Heart left ventricle (tissue), 16 donors: Measurements from ENCODE around the gene SLC4A9. TPM values are rescaled to one million over a fixed set of nuclear protein-coding genes. Genes with fewer than 3 reads are reported as not detected.

Experiments used
- ATAC-seq, 4 donors: fragments of 200-7000 bp; cut with Tn5 transposase; one replicate each; pipeline ENCODE4 v1.9.1; 2020 to 2022; ENCODE audit warnings: moderate library complexity in 4 of 4, mild to moderate bottlenecking in 3 of 4, moderate number of reproducible peaks in 1 of 4
- DNase-seq, 5 donors: peaks; one replicate each; pipeline ENCODE4 v3.0.0-alpha.2; 2020
- H3K27ac ChIP-seq, 12 donors: fragments of 200-600 bp; sonication (generic) in 4 of 12; one replicate each; pipeline versions ENCODE4 v1.5.0 to v1.8.0; 2016 to 2022; ENCODE audit warnings: mild to moderate bottlenecking in 2 of 12
- H3K27me3 ChIP-seq, 9 donors: fragments of 200-600 bp; sonication (generic) in 2 of 9; one replicate each; pipeline versions ENCODE4 v1.5.1 to v1.8.0; 2016 to 2022; ENCODE audit warnings: mild to moderate bottlenecking in 3 of 9
- H3K36me3 ChIP-seq, 9 donors: fragments of 200-600 bp; sonication (generic) in 2 of 9; one replicate each; pipeline versions ENCODE4 v1.5.0 to v1.8.0; 2018 to 2022; ENCODE audit warnings: mild to moderate bottlenecking in 2 of 9
- H3K4me1 ChIP-seq, 12 donors: fragments of 200-600 bp; sonication (generic) in 4 of 12; one replicate each; pipeline versions ENCODE4 v1.5.0 to v1.8.0; 2016 to 2022; ENCODE audit warnings: mild to moderate bottlenecking in 3 of 12
- H3K4me3 ChIP-seq, 12 donors: fragments of 200-600 bp; sonication (generic) in 4 of 12; one replicate each; pipeline versions ENCODE4 v1.5.0 to v1.8.0; 2017 to 2022; ENCODE audit warnings: mild to moderate bottlenecking in 9 of 12, moderate library complexity in 4 of 12
- H3K9me3 ChIP-seq, 12 donors: fragments of 200-600 bp; sonication (generic) in 4 of 12; one replicate each; pipeline versions ENCODE4 v1.5.0 to v1.8.0; 2016 to 2022; ENCODE audit warnings: mild to moderate bottlenecking in 1 of 12
- POLR2A ChIP-seq, 2 donors: fragments of 450-650 bp; IDR thresholded peaks; one replicate each; pipeline ENCODE4 v1.6.1; 2017; ENCODE audit warnings: antibody characterized with exemption in 2 of 2, mild to moderate bottlenecking in 2 of 2, moderate library complexity in 2 of 2
- WGBS, 4 donors: extraction: QIAGEN DNeasy Blood & Tissue Kit in 2 of 4; methylation state at CpG; one replicate each; pipeline versions ENCODE4 v1.1.5 to v1.1.7; 2013 to 2018; 5-methylcytosine and 5-hydroxymethylcytosine counted together
- intact Hi-C, 10 donors: fragments of 100-400 bp; cut with DNase I; formaldehyde crosslinking; loops; one replicate each; pipeline versions ENCODE4 v1.11.1 to v1.14.2; 2022
- polyA plus RNA-seq, 2 donors: library from polyadenylated mRNA; stranded (reverse); fragments of 200-250 nt; gene quantifications; one replicate each; pipeline ENCODE4 v1.2.3, GENCODE V29; 2013
- total RNA-seq, 9 donors: library from RNA; depleted of rRNA in 2 of 9; stranded (reverse); fragments of >200 nt in 2 of 9; fragmentation: NEBNext Ultra II Directional in 3 of 9; extraction: Animal tissue kit (Norgen Biotek cat#: 25700) in 3 of 9; gene quantifications; one replicate each; pipeline versions ENCODE4 v1.1.0 to v1.2.4, GENCODE V29; 2016 to 2023
- TF ChIP-seq, protein P1 (sequence below), 12 donors: fragments of 200-600 bp; sonication (generic) in 4 of 12; IDR thresholded peaks; one replicate each; pipeline versions ENCODE4 v1.5.0 to v1.8.0; 2018 to 2022; ENCODE audit warnings: antibody characterized with exemption in 12 of 12, mild to moderate bottlenecking in 5 of 12
- donor health status: ischemic (EF 13 %, LVEDD 7.1; RV severe dilation, severe dysfunction).
- donor health status: healthy with polysubstance abuse.
- donor health status: DM: no; HTN: yes; CAD: no.
- donor health status: DM: no; HTN: no; CAD: no.
- donor health status: ischemic (EF 25% LVEDD 6.9; RV normal size, moderate dysfunction).
- donor health status: ischemic (EF 25% LVEDD 5.7; RV mildly dilated, moderate dysfunction).
- donor health status: healthy.
- donor health status: DM: yes; HTN: yes; CAD: no.
- donor health status: ischemic (EF 35%, LVEDD 5.7; RV mildly dilated, moderate dysfunction).
- donor health status: nonischemic (EF 11% LVEDD 7.7; RV severe dilation, severe dysfunction).
- donor health status: DM: yes; HTN: yes; CAD: no.
- donor health status: PGD.
- donor health status: ischemic (EF 29% LVEDD 5.4; RV normal size, mild dysfunction).
- donor health status: nonischemic (EF 23%, LVEDD 6.1; RV moderate dilation, normal function).

The SLC4A9 gene
- total and polyA plus RNA-seq, 11 donors = 0.08 to 0.20 (median 0.12) TPM; not detected in 6

GRCh38 chr5:140329739-140330481 is 30.1 kb upstream of the SLC4A9 start:
- intact Hi-C loops = loop anchor here in 1 of 10 donors (2.0 kb wide), 1 partner anchor 17 kb away; no protein-coding TSS in a partner anchor
- Histone ChIP-seq H3K27ac (peak overlapping the region in 11 of 12 donors; percentile 16 to 68 (median 39)), H3K4me1 (peaks cover 0 to 41% (median 18%) of the 10 kb centered on the region in 12 donors), H3K4me3 (no peak overlapping the region), H3K9me3 (no peaks in the 10 kb centered on the region), H3K36me3 (peaks cover 0 to 34% (median 29%) of the 10 kb centered on the region in 9 donors), H3K27me3 (no peaks in the 10 kb centered on the region)
- TF ChIP-seq, protein P1, sequence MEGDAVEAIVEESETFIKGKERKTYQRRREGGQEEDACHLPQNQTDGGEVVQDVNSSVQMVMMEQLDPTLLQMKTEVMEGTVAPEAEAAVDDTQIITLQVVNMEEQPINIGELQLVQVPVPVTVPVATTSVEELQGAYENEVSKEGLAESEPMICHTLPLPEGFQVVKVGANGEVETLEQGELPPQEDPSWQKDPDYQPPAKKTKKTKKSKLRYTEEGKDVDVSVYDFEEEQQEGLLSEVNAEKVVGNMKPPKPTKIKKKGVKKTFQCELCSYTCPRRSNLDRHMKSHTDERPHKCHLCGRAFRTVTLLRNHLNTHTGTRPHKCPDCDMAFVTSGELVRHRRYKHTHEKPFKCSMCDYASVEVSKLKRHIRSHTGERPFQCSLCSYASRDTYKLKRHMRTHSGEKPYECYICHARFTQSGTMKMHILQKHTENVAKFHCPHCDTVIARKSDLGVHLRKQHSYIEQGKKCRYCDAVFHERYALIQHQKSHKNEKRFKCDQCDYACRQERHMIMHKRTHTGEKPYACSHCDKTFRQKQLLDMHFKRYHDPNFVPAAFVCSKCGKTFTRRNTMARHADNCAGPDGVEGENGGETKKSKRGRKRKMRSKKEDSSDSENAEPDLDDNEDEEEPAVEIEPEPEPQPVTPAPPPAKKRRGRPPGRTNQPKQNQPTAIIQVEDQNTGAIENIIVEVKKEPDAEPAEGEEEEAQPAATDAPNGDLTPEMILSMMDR (IDR thresholded peaks at IDR 0.05) = no peak
- no peak for TF ChIP-seq POLR2A (IDR thresholded peaks at IDR 0.05)
- ATAC-seq (peak; percentile 44 to 80 (median 58)), DNase-seq (peak in 2 of 5 donors; percentile 37 to 41)
- WGBS, 4 donors = 66 to 77% (median 69%) methylated on average over 5 of the region's 5 CpGs

DNA sequence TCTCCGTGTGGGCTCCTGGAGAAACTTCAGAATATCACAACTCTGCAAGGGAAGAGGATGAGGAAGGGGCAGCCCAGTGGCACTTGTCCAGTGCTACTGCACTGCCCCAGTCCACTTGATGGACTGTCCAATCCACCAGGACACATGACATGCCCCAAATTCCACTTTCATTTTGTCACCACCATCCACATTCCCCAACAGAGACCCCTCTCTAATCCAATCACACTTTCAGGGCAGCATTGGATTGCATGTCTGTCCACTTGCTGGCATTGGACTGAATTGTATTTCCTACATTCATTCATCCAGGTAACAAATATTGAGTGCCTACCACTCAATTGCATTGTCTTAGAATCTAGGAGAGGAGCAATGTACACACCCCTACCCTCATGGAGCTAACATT is 28.4 kb upstream of the SLC4A9 start:
- intact Hi-C loops = no loop called here
- no peaks in the 10 kb centered on the region for H3K27me3 ChIP-seq
- H3K27ac ChIP-seq = no peak overlapping the region
- ATAC-seq (no peak), DNase-seq (no peak)
- H3K4me3 ChIP-seq = no peak overlapping the region
- TF ChIP-seq, protein P1 (IDR thresholded peaks at IDR 0.05) = no peak
- TF ChIP-seq POLR2A (IDR thresholded peaks at IDR 0.05) = no peak
- 84 to 100% (median 89%) methylated on average over 1 of the region's 1 CpG for WGBS, 4 donors
- peaks cover 0 to 47% (median 36%) of the 10 kb centered on the region in 9 donors for H3K36me3 ChIP-seq
- H3K9me3 ChIP-seq = no peaks in the 10 kb centered on the region
- peaks cover 4 to 52% (median 25%) of the 10 kb centered on the region in 12 donors for H3K4me1 ChIP-seq

DNA sequence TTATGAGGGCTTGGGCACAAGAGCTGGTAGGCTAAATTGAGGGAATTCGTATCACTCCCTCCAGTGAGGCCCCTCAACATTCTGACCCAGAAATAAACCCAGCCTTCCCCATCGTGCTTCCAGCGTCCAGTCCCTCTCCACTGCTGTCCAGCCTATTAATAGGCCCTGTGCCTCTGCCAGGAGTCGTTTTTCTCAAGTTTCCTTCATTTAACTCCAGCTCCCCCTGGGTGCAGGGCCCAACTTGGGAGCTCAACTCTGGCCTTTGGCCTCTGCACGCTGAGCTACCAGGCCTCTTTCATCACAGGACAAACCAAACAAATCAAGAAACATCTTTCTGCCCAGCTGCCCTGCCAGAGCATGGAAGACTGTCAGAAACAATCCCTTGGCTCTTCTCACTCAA is 23.6 kb upstream of the SLC4A9 start:
- intact Hi-C loops = loop anchor here in 2 of 10 donors (5.0 kb wide), 1 partner anchor 34 kb away; the partner anchor contains the start of gene PFDN1 (in 2 of the 2)
- DNase-seq (peak in 4 of 5 donors; percentile 48 to 68 (median 51)), ATAC-seq (peak; percentile 46 to 57 (median 55))
- Histone ChIP-seq H3K9me3 (no peaks in the 10 kb centered on the region), H3K4me3 (no peak overlapping the region), H3K4me1 (peaks cover 3 to 71% (median 53%) of the 10 kb centered on the region in 12 donors), H3K36me3 (peaks cover 0 to 89% (median 65%) of the 10 kb centered on the region in 9 donors), H3K27ac (peak overlapping the region; percentile 16 to 79 (median 70)), H3K27me3 (no peaks in the 10 kb centered on the region)
- TF ChIP-seq POLR2A (IDR thresholded peaks at IDR 0.05) = no peak
- TF ChIP-seq, protein P1 (IDR thresholded peaks at IDR 0.05) = peak in 1 of 12 donors; percentile 33
- WGBS, 4 donors = 21 to 26% (median 24%) methylated on average over 5 of the region's 5 CpGs

GRCh38 chr5:140337880-140338279 is 22.1 kb upstream of the SLC4A9 start:
- H3K9me3 ChIP-seq = no peaks in the 10 kb centered on the region
- H3K4me3 ChIP-seq = no peak overlapping the region
- peaks cover 3 to 86% (median 68%) of the 10 kb centered on the region in 12 donors for H3K4me1 ChIP-seq
- TF ChIP-seq, protein P1 (IDR thresholded peaks at IDR 0.05) = no peak
- TF ChIP-seq POLR2A (IDR thresholded peaks at IDR 0.05) = no peak
- no peaks in the 10 kb centered on the region for H3K27me3 ChIP-seq
- H3K27ac ChIP-seq = peak overlapping the region in 9 of 12 donors; percentile 4 to 99 (median 75)
- whole genome bisulfite sequencing, 4 donors = 94 to 98% (median 97%) methylated on average over 1 of the region's 1 CpG
- ATAC-seq (no peak), DNase-seq (no peak)
- H3K36me3 ChIP-seq = peaks cover 0 to 87% (median 68%) of the 10 kb centered on the region in 9 donors
- intact Hi-C loops = loop anchor here in 2 of 10 donors (5.0 kb wide), 1 partner anchor 36 kb away; the partner anchor contains the start of gene PFDN1 (in 2 of the 2)
